Trophoblast cell (in vitro differentiated cells and primary cell): ENCODE results near the gene GARRE1.
"Not testable (repeated sequence)": the region's sequence is repeated elsewhere in the genome, so short reads cannot be mapped to it uniquely, and the experiment has no call there.

ENCODE experiments used
- DNase-seq, 2 donors: peaks; one replicate each; pipeline ENCODE4 v3.0.0-alpha.2; 2016
- H2AFZ ChIP-seq: 2 replicates; pipeline ENCODE4 v1.6.1; 2013; ENCODE audit warnings: low read length, moderate library complexity, mild to moderate bottlenecking; ENCODE audit not compliant: insufficient read depth, poor library complexity
- H2AK5ac ChIP-seq: 2 replicates; pipeline ENCODE4 v1.6.1; 2013; ENCODE audit warnings: mild to moderate bottlenecking, low read length
- H2BK120ac ChIP-seq: 2 replicates; pipeline ENCODE4 v1.6.1; 2013; ENCODE audit warnings: low read length, mild to moderate bottlenecking, moderate library complexity; ENCODE audit not compliant: insufficient read depth, poor library complexity
- H2BK12ac ChIP-seq: 2 replicates; pipeline ENCODE4 v1.6.1; 2013; ENCODE audit warnings: mild to moderate bottlenecking, low read length, moderate library complexity
- H2BK5ac ChIP-seq: 2 replicates; pipeline ENCODE4 v1.6.1; 2013; ENCODE audit warnings: low read length, low read depth, moderate library complexity, mild to moderate bottlenecking; ENCODE audit not compliant: poor library complexity
- H3K14ac ChIP-seq: 2 replicates; pipeline ENCODE4 v1.6.1; 2013; ENCODE audit warnings: mild to moderate bottlenecking, low read length
- H3K18ac ChIP-seq: 2 replicates; pipeline ENCODE4 v1.6.1; 2013; ENCODE audit warnings: mild to moderate bottlenecking, low read length
- H3K23ac ChIP-seq: 2 replicates; pipeline ENCODE4 v1.6.1; 2013; ENCODE audit warnings: low read length
- H3K27ac ChIP-seq: 2 replicates; pipeline ENCODE4 v1.5.1; 2013; ENCODE audit warnings: low read depth, mild to moderate bottlenecking, inconsistent platforms, low read length, moderate library complexity
- H3K27me3 ChIP-seq: 2 replicates; pipeline ENCODE4 v1.6.1; 2013; ENCODE audit warnings: inconsistent platforms, mild to moderate bottlenecking, low read length, moderate library complexity; ENCODE audit not compliant: insufficient read depth
- H3K36me3 ChIP-seq, 2 experiments: 1 replicate in 1 of 2; 2 replicates in 1 of 2; pipeline ENCODE4 v1.6.1; 2013; ENCODE audit warnings: low read length in 2 of 2, mild to moderate bottlenecking in 2 of 2, moderate library complexity in 1 of 2; ENCODE audit not compliant: insufficient read depth in 2 of 2, control insufficient read depth in 1 of 2
- H3K4ac ChIP-seq: 2 replicates; pipeline ENCODE4 v1.6.1; 2013; ENCODE audit warnings: low read depth, mild to moderate bottlenecking, low read length, moderate library complexity
- H3K4me1 ChIP-seq, 2 experiments: 1 replicate in 1 of 2; 2 replicates in 1 of 2; pipeline ENCODE4 v1.6.1; 2013; ENCODE audit warnings: low read length in 2 of 2, mild to moderate bottlenecking in 2 of 2, moderate library complexity in 1 of 2; ENCODE audit not compliant: insufficient read depth in 2 of 2, control insufficient read depth in 1 of 2
- H3K4me2 ChIP-seq: 2 replicates; pipeline ENCODE4 v1.6.1; 2013; ENCODE audit warnings: inconsistent platforms, mild to moderate bottlenecking, low read length, moderate library complexity
- H3K4me3 ChIP-seq: 2 replicates; pipeline ENCODE4 v1.5.1; 2013; ENCODE audit warnings: mild to moderate bottlenecking, low read depth, low read length, inconsistent platforms
- H3K79me1 ChIP-seq: one replicate; pipeline ENCODE4 v1.6.1; 2013; ENCODE audit warnings: low read length
- H3K79me2 ChIP-seq: 2 replicates; pipeline ENCODE4 v1.6.1; 2013; ENCODE audit warnings: low read length, mild to moderate bottlenecking; ENCODE audit not compliant: control insufficient read depth, insufficient read depth, poor library complexity
- H3K9ac ChIP-seq: 2 replicates; pipeline ENCODE4 v1.6.1; 2013; ENCODE audit warnings: mild to moderate bottlenecking, low read length
- H3K9me3 ChIP-seq: 2 replicates; pipeline ENCODE4 v1.6.1; 2013; ENCODE audit warnings: low read depth, mild to moderate bottlenecking, control low read depth, inconsistent platforms, low read length; ENCODE audit not compliant: insufficient read depth
- H4K12ac ChIP-seq: 2 replicates; pipeline ENCODE4 v1.6.1; 2013; ENCODE audit warnings: low read depth, mild to moderate bottlenecking, low read length, moderate library complexity
- H4K8ac ChIP-seq: 2 replicates; pipeline ENCODE4 v1.6.1; 2013; ENCODE audit warnings: low read depth, mild to moderate bottlenecking, low read length, moderate library complexity
- H4K91ac ChIP-seq: one replicate; pipeline ENCODE4 v1.6.1; 2013; ENCODE audit warnings: low read depth, mild to moderate bottlenecking, low read length, moderate library complexity
- WGBS: extraction: QIAGEN DNeasy Blood & Tissue Kit; methylation state at CpG from one replicate; pipeline ENCODE4 v1.1.7; 2013; ENCODE audit warnings: missing lambda C conversion rate; ENCODE audit not compliant: insufficient read length, insufficient coverage; ENCODE audit errors: extremely low coverage; 5-methylcytosine and 5-hydroxymethylcytosine counted together

Gene GARRE1

DNA sequence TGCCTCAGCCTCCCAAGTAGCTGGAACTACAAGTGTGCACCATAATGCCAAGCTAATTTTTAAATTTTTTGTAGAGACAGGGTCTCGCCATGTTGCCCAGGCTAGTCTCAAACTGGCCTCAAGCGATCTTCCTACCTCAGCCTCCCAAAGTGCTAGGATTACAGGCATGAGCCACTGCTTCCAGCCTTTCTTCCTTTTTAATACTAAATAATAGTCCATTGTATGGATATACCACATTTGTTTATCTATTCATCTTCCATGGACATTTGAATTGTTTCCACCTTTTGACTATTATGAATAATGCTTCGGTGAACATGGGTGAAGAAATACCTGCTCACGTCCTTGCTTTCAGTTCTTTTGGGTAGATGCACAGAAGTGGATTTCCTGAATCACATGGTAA lies 24.4 kb downstream of the GARRE1 start:
- WGBS, result no CpG with 5 or more reads among the region's 4 CpGs
- Histone ChIP-seq H3K14ac (no peak overlapping the region), H2AFZ (no peak overlapping the region), H3K9me3 (no peaks in the 10 kb centered on the region), H3K18ac (no peak overlapping the region), H4K12ac (no peak overlapping the region), H3K27me3 (no peaks in the 10 kb centered on the region), H3K79me2 (no peaks in the 10 kb centered on the region), H4K8ac (no peak overlapping the region), H3K4me1 (peaks cover 0 to 4% of the 10 kb centered on the region in 2 experiments), H3K79me1 (no peaks in the 10 kb centered on the region), H3K4ac (no peak overlapping the region), H3K4me2 (no peak overlapping the region), H3K27ac (no peak overlapping the region), H2AK5ac (no peak overlapping the region), H3K9ac (no peak overlapping the region), H2BK120ac (no peak overlapping the region), H2BK5ac (no peak overlapping the region), H2BK12ac (no peak overlapping the region), H3K4me3 (no peak overlapping the region), H3K23ac (no peak overlapping the region), H3K36me3 (peaks cover 1 to 2% of the 10 kb centered on the region in 2 experiments), H4K91ac (no peak overlapping the region)
- DNase-seq, result no peak

DNA sequence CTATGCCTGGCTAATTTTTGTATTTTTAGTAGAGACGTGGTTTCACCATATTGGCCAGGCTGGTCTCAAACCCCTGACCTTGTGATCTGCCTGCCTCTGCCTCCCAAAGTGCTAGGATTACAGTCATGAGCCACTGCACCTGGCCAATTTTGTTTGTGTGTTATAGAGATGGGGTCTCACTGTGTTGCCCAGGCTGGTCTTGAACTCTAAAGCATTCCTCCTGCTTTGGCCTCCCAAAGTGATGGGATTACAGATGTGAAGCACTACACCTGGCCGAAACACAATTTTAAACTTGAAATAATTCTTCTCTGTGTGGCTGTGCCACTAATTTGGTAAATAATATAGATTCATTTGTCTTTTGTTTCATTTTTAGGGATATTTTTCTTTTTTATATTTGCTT lies 27.1 kb downstream of the GARRE1 start:
- not testable (repeated sequence) for H3K4me1 ChIP-seq, H3K27me3 ChIP-seq, H3K79me2 ChIP-seq, H2BK12ac ChIP-seq, H3K4me3 ChIP-seq, H3K14ac ChIP-seq, H3K9ac ChIP-seq, H4K8ac ChIP-seq, H2BK5ac ChIP-seq, H4K91ac ChIP-seq, H3K9me3 ChIP-seq, H3K18ac ChIP-seq, H3K36me3 ChIP-seq, DNase-seq, H2AK5ac ChIP-seq, H2AFZ ChIP-seq, H4K12ac ChIP-seq, H3K4ac ChIP-seq, H2BK120ac ChIP-seq, H3K79me1 ChIP-seq, H3K4me2 ChIP-seq, H3K27ac ChIP-seq, H3K23ac ChIP-seq
- WGBS, result no CpG with 5 or more reads among the region's 2 CpGs

DNA sequence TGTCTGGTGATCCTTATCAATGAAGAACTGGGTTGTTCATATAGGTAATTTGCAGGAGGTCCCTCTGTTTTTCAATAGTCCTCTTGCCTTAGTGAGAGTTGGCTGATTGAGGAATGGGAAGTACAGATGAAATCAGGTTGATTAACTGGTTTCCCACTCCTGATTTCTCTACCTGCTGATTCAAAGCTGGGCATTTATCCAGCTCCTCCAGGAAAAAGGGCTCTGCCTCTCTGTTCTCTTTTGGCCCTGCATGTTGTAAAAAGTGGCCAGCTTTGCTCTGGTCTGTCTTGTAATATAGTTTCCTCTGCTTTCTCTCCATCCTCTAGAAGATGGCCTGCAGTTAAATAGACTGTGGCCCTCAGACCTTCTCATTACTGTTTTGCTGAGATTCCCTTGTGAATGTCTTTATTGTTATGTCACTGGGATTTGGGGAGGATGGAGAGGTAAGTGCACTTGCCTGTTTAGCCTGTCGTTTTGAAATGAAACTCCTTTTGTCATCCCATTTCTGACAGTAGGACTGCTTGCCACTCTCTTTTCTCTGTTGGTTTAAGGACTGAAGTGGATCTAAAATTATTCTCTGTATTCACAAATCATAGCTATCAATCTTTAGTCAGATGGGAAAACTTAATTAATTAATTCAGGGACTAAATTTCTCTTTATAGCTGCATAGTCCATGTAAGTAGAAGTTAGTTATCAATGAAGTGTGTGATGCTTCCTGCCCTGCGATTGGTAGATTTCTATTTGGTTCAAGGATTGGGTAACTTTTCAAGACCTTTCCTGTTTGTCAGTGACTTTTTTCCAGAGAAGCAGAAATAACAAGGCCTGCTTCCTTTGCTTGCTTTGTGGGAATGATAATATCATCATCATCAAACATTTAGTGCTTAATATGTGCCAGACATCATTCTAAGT lies 28.5 kb downstream of the GARRE1 start:
- Histone ChIP-seq H3K4me1 (peaks cover 0 to 4% of the 10 kb centered on the region in 2 experiments), H3K18ac (no peak overlapping the region), H3K36me3 (peaks cover 1 to 2% of the 10 kb centered on the region in 2 experiments), H4K91ac (no peak overlapping the region), H2BK5ac (no peak overlapping the region), H3K4me3 (no peak overlapping the region), H2BK12ac (no peak overlapping the region), H3K27ac (no peak overlapping the region), H2BK120ac (no peak overlapping the region), H2AFZ (no peak overlapping the region), H3K27me3 (no peaks in the 10 kb centered on the region), H3K79me1 (no peaks in the 10 kb centered on the region), H3K79me2 (no peaks in the 10 kb centered on the region), H3K4ac (no peak overlapping the region), H2AK5ac (no peak overlapping the region), H3K9ac (no peak overlapping the region), H3K14ac (no peak overlapping the region), H4K12ac (no peak overlapping the region), H4K8ac (no peak overlapping the region), H3K4me2 (no peak overlapping the region), H3K9me3 (no peaks in the 10 kb centered on the region), H3K23ac (no peak overlapping the region)
- no CpG with 5 or more reads among the region's 2 CpGs for WGBS
- no peak for DNase-seq

DNA sequence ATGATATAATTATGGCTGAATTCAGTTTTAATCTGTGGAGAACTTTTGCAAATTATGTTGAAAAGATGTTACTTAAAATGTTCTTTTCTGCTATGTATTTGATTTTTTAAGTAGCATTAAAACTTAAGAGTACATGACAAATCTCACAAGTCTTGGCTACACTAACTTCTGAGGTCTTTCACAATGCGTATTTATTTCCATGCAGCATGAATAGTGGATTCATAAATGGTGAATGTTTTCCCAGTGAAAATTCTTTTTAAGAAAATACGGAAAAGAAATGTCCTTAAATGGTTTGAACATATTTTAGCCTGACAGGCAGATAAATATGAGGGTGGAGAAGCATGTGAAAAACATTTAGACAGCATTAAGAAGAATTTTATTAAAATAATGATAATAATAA lies 30.2 kb downstream of the GARRE1 start:
- H3K4me1 ChIP-seq, result peaks cover 0 to 4% of the 10 kb centered on the region in 2 experiments
- DNase-seq, result no peak
- no CpG with 5 or more reads among the region's 2 CpGs for WGBS

More for the DNA sequence above, 30.2 kb downstream of the GARRE1 start:
- no peak overlapping the region for H3K14ac ChIP-seq
- no peak overlapping the region for H2AK5ac ChIP-seq
- no peak overlapping the region for H2BK5ac ChIP-seq
- H3K27me3 ChIP-seq, result no peaks in the 10 kb centered on the region
- H4K8ac ChIP-seq, result no peak overlapping the region
- H3K79me1 ChIP-seq, result no peaks in the 10 kb centered on the region
- H4K12ac ChIP-seq, result no peak overlapping the region
- no peak overlapping the region for H3K27ac ChIP-seq
- H3K9me3 ChIP-seq, result no peaks in the 10 kb centered on the region
- no peak overlapping the region for H3K4me2 ChIP-seq
- no peak overlapping the region for H2BK120ac ChIP-seq
- H2AFZ ChIP-seq, result no peak overlapping the region
- no peak overlapping the region for H3K18ac ChIP-seq
- H3K79me2 ChIP-seq, result no peaks in the 10 kb centered on the region
- H3K4me3 ChIP-seq, result no peak overlapping the region
- no peak overlapping the region for H2BK12ac ChIP-seq
- H4K91ac ChIP-seq, result no peak overlapping the region
- H3K23ac ChIP-seq, result no peak overlapping the region
- no peak overlapping the region for H3K9ac ChIP-seq
- H3K36me3 ChIP-seq, result peaks cover 3 to 5% of the 10 kb centered on the region in 2 experiments
- H3K4ac ChIP-seq, result no peak overlapping the region
